Breast epithelium (tissue), 4 donors: ENCODE data around the gene PDS5B. TPM values are rescaled to one million over a fixed set of nuclear protein-coding genes. Genes with fewer than 3 reads are reported as not detected.

Experiments
- DNase-seq, 2 donors: peaks; one replicate each; pipeline ENCODE4 v3.0.0-alpha.2; 2019; ENCODE audit warnings: low spot score in 2 of 2
- H3K27ac ChIP-seq, 2 donors: fragments of 200-600 bp; sonication (generic) in 1 of 2; one replicate each; pipeline ENCODE4 v1.5.1; 2016 to 2019; ENCODE audit warnings: mild to moderate bottlenecking in 1 of 2
- H3K27me3 ChIP-seq, 2 donors: fragments of 200-600 bp; sonication (generic) in 1 of 2; one replicate each; pipeline versions ENCODE4 v1.5.1 to v1.6.0; 2017 to 2019; ENCODE audit warnings: control low read depth in 1 of 2, mild to moderate bottlenecking in 1 of 2
- H3K36me3 ChIP-seq: fragments of 200-600 bp; one replicate; pipeline ENCODE4 v1.5.1; 2019
- H3K4me1 ChIP-seq, 2 donors: fragments of 200-600 bp; sonication (generic); one replicate each; pipeline ENCODE4 v1.5.1; 2016 to 2019; ENCODE audit warnings: control low read depth in 1 of 2
- H3K4me3 ChIP-seq, 3 donors: fragments of 200-600 bp; sonication (generic); 1 replicate in 2 of 3; 2 replicates in 1 of 3; pipeline ENCODE4 v1.5.1; 2016 to 2019; ENCODE audit warnings: mild to moderate bottlenecking in 3 of 3, moderate library complexity in 2 of 3
- H3K9me3 ChIP-seq, 2 donors: fragments of 200-600 bp; sonication (generic) in 1 of 2; one replicate each; pipeline ENCODE4 v1.5.1; 2016 to 2019; ENCODE audit warnings: control low read depth in 1 of 2
- POLR2A ChIP-seq: fragments of 450-650 bp; IDR thresholded peaks from one replicate; pipeline ENCODE4 v1.6.1; 2016; ENCODE audit warnings: antibody characterized with exemption, mild to moderate bottlenecking, moderate library complexity
- POLR2AphosphoS5 ChIP-seq, 3 donors: sonication (generic); formaldehyde crosslinking; IDR thresholded peaks; one replicate each; pipeline ENCODE4 v1.6.1; 2017; ENCODE audit warnings: antibody characterized with exemption in 3 of 3
- intact Hi-C: fragments of 100-400 bp; cut with DNase I; formaldehyde crosslinking; loops from one replicate; pipeline ENCODE4 v1.15.1; 2023; ENCODE audit warnings: low total_unique reads
- total RNA-seq, 3 donors: library from RNA; depleted of rRNA; stranded (reverse); fragments of >200 nt; gene quantifications; one replicate each; pipeline ENCODE4 v1.1.0, GENCODE V29; 2016
- TF ChIP-seq, protein P1 (sequence below), 3 donors: fragments of 450-650 bp; IDR thresholded peaks; one replicate each; pipeline ENCODE4 v1.5.1; 2016 to 2017; ENCODE audit warnings: antibody characterized with exemption in 3 of 3, mild to moderate bottlenecking in 3 of 3, moderate library complexity in 3 of 3

The PDS5B gene
- total RNA-seq, 3 donors from 2014 or later: 35.0 to 71.7 (median 66.2) TPM

GRCh38 chr13:32731074-32731473 lies 144.8 kb downstream of the PDS5B start:
- H3K27ac ChIP-seq: peak overlapping the region in 1 of 2 donors; percentile 30
- no peaks in the 10 kb centered on the region for H3K36me3 ChIP-seq
- no peaks in the 10 kb centered on the region for H3K9me3 ChIP-seq
- H3K4me3 ChIP-seq: no peak overlapping the region
- no peaks in the 10 kb centered on the region for H3K27me3 ChIP-seq
- no peak for DNase-seq
- intact Hi-C loops: no loop called here
- no peaks in the 10 kb centered on the region for H3K4me1 ChIP-seq
- TF ChIP-seq, protein P1, sequence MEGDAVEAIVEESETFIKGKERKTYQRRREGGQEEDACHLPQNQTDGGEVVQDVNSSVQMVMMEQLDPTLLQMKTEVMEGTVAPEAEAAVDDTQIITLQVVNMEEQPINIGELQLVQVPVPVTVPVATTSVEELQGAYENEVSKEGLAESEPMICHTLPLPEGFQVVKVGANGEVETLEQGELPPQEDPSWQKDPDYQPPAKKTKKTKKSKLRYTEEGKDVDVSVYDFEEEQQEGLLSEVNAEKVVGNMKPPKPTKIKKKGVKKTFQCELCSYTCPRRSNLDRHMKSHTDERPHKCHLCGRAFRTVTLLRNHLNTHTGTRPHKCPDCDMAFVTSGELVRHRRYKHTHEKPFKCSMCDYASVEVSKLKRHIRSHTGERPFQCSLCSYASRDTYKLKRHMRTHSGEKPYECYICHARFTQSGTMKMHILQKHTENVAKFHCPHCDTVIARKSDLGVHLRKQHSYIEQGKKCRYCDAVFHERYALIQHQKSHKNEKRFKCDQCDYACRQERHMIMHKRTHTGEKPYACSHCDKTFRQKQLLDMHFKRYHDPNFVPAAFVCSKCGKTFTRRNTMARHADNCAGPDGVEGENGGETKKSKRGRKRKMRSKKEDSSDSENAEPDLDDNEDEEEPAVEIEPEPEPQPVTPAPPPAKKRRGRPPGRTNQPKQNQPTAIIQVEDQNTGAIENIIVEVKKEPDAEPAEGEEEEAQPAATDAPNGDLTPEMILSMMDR (IDR thresholded peaks at IDR 0.05): no peak
- TF ChIP-seq POLR2A (no peak), POLR2AphosphoS5 (IDR thresholded peaks at IDR 0.05) (no peak)

DNA sequence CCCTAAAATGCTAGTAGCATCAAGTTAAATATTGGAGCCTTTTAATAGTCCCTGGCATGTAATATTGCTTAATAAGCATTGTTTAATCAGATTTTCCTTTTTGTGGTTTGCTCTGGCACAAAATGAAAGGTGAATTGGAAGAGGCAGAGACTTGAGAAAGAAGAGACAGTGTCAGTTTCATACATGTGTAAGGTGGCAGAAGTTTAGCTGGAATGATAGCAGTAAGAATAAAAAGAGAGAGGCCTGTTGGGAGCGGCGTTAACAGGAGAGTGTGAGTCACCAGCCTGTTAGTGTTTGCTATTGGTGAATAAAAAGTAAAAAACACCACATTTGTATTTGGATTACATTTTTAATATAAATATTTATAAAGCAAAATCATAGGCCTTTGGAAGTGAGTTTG lies 145.3 kb downstream of the PDS5B start:
- H3K27me3 ChIP-seq: no peaks in the 10 kb centered on the region
- H3K27ac ChIP-seq: peak overlapping the region in 1 of 2 donors; percentile 30
- no peak for DNase-seq
- no peak overlapping the region for H3K4me3 ChIP-seq
- intact Hi-C loops: no loop called here
- TF ChIP-seq POLR2A (no peak), POLR2AphosphoS5 (IDR thresholded peaks at IDR 0.05) (no peak)
- TF ChIP-seq, protein P1 (IDR thresholded peaks at IDR 0.05): no peak
- no peaks in the 10 kb centered on the region for H3K36me3 ChIP-seq
- no peaks in the 10 kb centered on the region for H3K9me3 ChIP-seq
- no peaks in the 10 kb centered on the region for H3K4me1 ChIP-seq

DNA sequence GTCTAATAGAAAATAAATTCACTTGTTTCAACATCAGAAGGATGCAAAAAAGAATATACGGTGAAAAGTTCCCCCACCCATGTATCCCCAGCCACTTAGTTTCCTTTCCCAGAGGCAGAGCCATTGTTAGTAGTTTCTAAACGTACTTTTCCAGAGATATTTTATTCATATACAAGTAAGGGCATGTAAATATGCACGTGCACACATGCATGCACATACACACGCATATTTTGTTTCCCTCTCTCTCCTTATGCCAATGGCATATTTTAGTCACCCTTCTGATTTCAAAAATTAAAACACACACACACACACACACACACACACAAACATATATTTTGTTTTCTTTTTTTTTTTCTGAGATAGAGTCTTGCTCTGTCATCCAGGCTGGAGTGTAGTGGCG lies 147.4 kb downstream of the PDS5B start:
- TF ChIP-seq, protein P1 (IDR thresholded peaks at IDR 0.05): no peak
- TF ChIP-seq POLR2A (no peak), POLR2AphosphoS5 (IDR thresholded peaks at IDR 0.05) (no peak)
- H3K4me3 ChIP-seq: no peak overlapping the region
- no peaks in the 10 kb centered on the region for H3K4me1 ChIP-seq
- intact Hi-C loops: no loop called here
- H3K27me3 ChIP-seq: no peaks in the 10 kb centered on the region
- no peaks in the 10 kb centered on the region for H3K36me3 ChIP-seq
- no peak overlapping the region for H3K27ac ChIP-seq
- DNase-seq: no peak
- no peaks in the 10 kb centered on the region for H3K9me3 ChIP-seq

GRCh38 chr13:32734511-32734910 lies 148.3 kb downstream of the PDS5B start:
- no peaks in the 10 kb centered on the region for H3K4me1 ChIP-seq
- H3K4me3 ChIP-seq: no peak overlapping the region
- TF ChIP-seq POLR2A (no peak), POLR2AphosphoS5 (IDR thresholded peaks at IDR 0.05) (no peak)
- TF ChIP-seq, protein P1 (IDR thresholded peaks at IDR 0.05): no peak
- H3K27ac ChIP-seq: no peak overlapping the region
- DNase-seq: no peak
- H3K9me3 ChIP-seq: no peaks in the 10 kb centered on the region
- no peaks in the 10 kb centered on the region for H3K36me3 ChIP-seq
- no peaks in the 10 kb centered on the region for H3K27me3 ChIP-seq
- intact Hi-C loops: no loop called here

- intact Hi-C loops: no loop called here
- H3K4me3 ChIP-seq: no peak overlapping the region
- no peaks in the 10 kb centered on the region for H3K27me3 ChIP-seq
- no peaks in the 10 kb centered on the region for H3K9me3 ChIP-seq
- DNase-seq: no peak
- H3K36me3 ChIP-seq: no peaks in the 10 kb centered on the region
- H3K27ac ChIP-seq: no peak overlapping the region
- TF ChIP-seq POLR2AphosphoS5 (IDR thresholded peaks at IDR 0.05) (no peak), POLR2A (no peak)
- TF ChIP-seq, protein P1 (IDR thresholded peaks at IDR 0.05): no peak
- H3K4me1 ChIP-seq: no peaks in the 10 kb centered on the region
These were observed 149.6 kb downstream of the PDS5B start for GRCh38 chr13:32735859-32736258.
